PC-3 (cell line): ENCODE data around the gene PTPA. TPM values are rescaled to one million over a fixed set of nuclear protein-coding genes. Genes with fewer than 3 reads are reported as not detected.

Experiments used
- ATAC-seq: fragments of 200-7000 bp; cut with Tn5 transposase; 2 replicates; pipeline ENCODE4 v1.9.1; 2020; ENCODE audit warnings: mild to moderate bottlenecking, moderate library complexity
- BruUV-seq: library from RNA; stranded (reverse); fragments of 400-500 nt; replicated peaks from 2 replicates; lab custom pipeline; 2021; lab: Mats Ljungman, UMichigan
- CTCF ChIA-PET: fragments of 300-600 bp; sonication (Branson Sonifier 250); formaldehyde crosslinking; loops from one replicate; lab custom pipeline; 2022; ENCODE audit warnings: antibody characterized with exemption; lab: Charles Lee
- POLR2A ChIA-PET: fragments of 300-600 bp; sonication (Branson Sonifier 250); formaldehyde crosslinking; loops from one replicate; lab custom pipeline; 2022; ENCODE audit warnings: antibody characterized with exemption; ENCODE audit not compliant: unreplicated experiment; lab: Charles Lee
- DNase-seq: peaks from one replicate; pipeline ENCODE4 v3.0.0-alpha.2; 2015
- H2AFZ ChIP-seq: fragments of 300-600 bp; sonication (generic); 2 replicates; pipeline ENCODE4 v1.6.0; 2016; ENCODE audit warnings: antibody characterized with exemption, low read length
- H3F3A ChIP-seq: fragments of 300-600 bp; sonication (generic); one replicate; pipeline ENCODE4 v1.6.0; 2017; ENCODE audit warnings: antibody characterized with exemption, low read length, control low read depth, mild to moderate bottlenecking; ENCODE audit not compliant: unreplicated experiment
- H3K27ac ChIP-seq: fragments of 300-600 bp; sonication (generic); 2 replicates; pipeline ENCODE4 v1.5.1; 2016; ENCODE audit warnings: mild to moderate bottlenecking, low read length
- H3K27me3 ChIP-seq: fragments of 300-600 bp; sonication (generic); 2 replicates; pipeline ENCODE4 v1.6.1; 2016; ENCODE audit warnings: low read length, mixed read lengths
- H3K36me3 ChIP-seq: fragments of 300-600 bp; sonication (generic); 2 replicates; pipeline ENCODE4 v1.6.1; 2016; ENCODE audit warnings: low read depth, mixed run types, low read length, mixed read lengths
- H3K4me1 ChIP-seq: fragments of 300-600 bp; sonication (generic); 2 replicates; pipeline ENCODE4 v1.5.1; 2016; ENCODE audit warnings: low read length; ENCODE audit not compliant: insufficient read depth
- H3K4me2 ChIP-seq: fragments of 300-600 bp; sonication (generic); 2 replicates; pipeline ENCODE4 v1.6.0; 2016; ENCODE audit warnings: low read length
- H3K4me3 ChIP-seq: fragments of 300-600 bp; sonication (generic); 2 replicates; pipeline ENCODE4 v1.5.1; 2016; ENCODE audit warnings: mild to moderate bottlenecking, low read length, mixed read lengths
- H3K79me2 ChIP-seq: fragments of 300-600 bp; sonication (generic); 2 replicates; pipeline ENCODE4 v1.6.1; 2017; ENCODE audit warnings: low read length, mixed read lengths
- H3K9ac ChIP-seq: fragments of 300-600 bp; sonication (generic); 2 replicates; pipeline ENCODE4 v1.6.0; 2016; ENCODE audit warnings: mild to moderate bottlenecking, low read length
- H3K9me2 ChIP-seq: fragments of 300-600 bp; sonication (generic); replicated peaks from 2 replicates; pipeline ENCODE4 v1.6.1; 2016; ENCODE audit warnings: mixed run types, low read length, mixed read lengths
- H3K9me3 ChIP-seq: fragments of 300-600 bp; sonication (generic); 2 replicates; pipeline ENCODE4 v1.6.1; 2016; ENCODE audit warnings: low read length, mixed read lengths
- H4K20me1 ChIP-seq: fragments of 300-600 bp; sonication (generic); 2 replicates; pipeline ENCODE4 v1.6.1; 2016; ENCODE audit warnings: low read length, mixed read lengths
- EZH2 ChIP-seq: fragments of 300-600 bp; sonication (generic); IDR thresholded peaks from one replicate; pipeline ENCODE4 v1.6.1; 2017; ENCODE audit warnings: antibody characterized with exemption, mild to moderate bottlenecking, low read length; ENCODE audit not compliant: unreplicated experiment
- EZH2phosphoT487 ChIP-seq: fragments of 300-600 bp; sonication (generic); IDR thresholded peaks from 2 replicates; pipeline ENCODE4 v1.6.1; 2018; ENCODE audit warnings: mild to moderate bottlenecking, antibody characterized with exemption, low read length, borderline replicate concordance
- intact Hi-C: fragments of 100-400 bp; cut with micrococcal nuclease; formaldehyde crosslinking; loops from 2 replicates; pipeline ENCODE4 v1.9.0; 2023
- total RNA-seq: library from RNA; depleted of rRNA; stranded (reverse); fragments of >200 nt; gene quantifications from 2 replicates; pipeline ENCODE4 v1.2.3, GENCODE V29; 2014
- TF ChIP-seq, protein P1 (sequence below): fragments of 300-600 bp; sonication (generic); conservative IDR thresholded peaks from 2 replicates; pipeline ENCODE4 v1.5.1; 2017; ENCODE audit warnings: antibody characterized with exemption, low read depth, mild to moderate bottlenecking, low read length

Gene PTPA
- total RNA-seq, 1 experiment from 2014 or later, result 138 TPM

- H3K4me3 ChIP-seq, result peak overlapping the region; percentile 88
- H3K36me3 ChIP-seq, result no peaks in the 10 kb centered on the region
- H3K27ac ChIP-seq, result no peak overlapping the region
- POLR2A ChIA-PET, result interaction anchor here (0.6 kb wide), 1 partner anchor 512 kb away, joined by 4 read pairs; no protein-coding TSS in a partner anchor
- H3K79me2 ChIP-seq, result peaks cover 22% of the 10 kb centered on the region
- no peaks in the 10 kb centered on the region for H3F3A ChIP-seq
- peak overlapping the region; percentile 87; the same call in 1 of the 2 replicates for H3K4me2 ChIP-seq
- CTCF ChIA-PET, result no interaction called here
- no peak overlapping the region for H2AFZ ChIP-seq
- no peaks in the 10 kb centered on the region for H4K20me1 ChIP-seq
- intact Hi-C loops, result loop anchor here (2.0 to 10.0 kb wide), 3 partner anchors 157 to 435 kb away; no protein-coding TSS in a partner anchor
- BruUV-seq, result no TSS peak
- H3K9me3 ChIP-seq, result no peaks in the 10 kb centered on the region
- ATAC-seq (no peak), DNase-seq (no peak)
- H3K27me3 ChIP-seq, result no peaks in the 10 kb centered on the region
- no peaks in the 10 kb centered on the region for H3K9me2 ChIP-seq
- peaks cover 18% of the 10 kb centered on the region for H3K4me1 ChIP-seq
- TF ChIP-seq EZH2phosphoT487, result no peak
- TF ChIP-seq, protein P1, sequence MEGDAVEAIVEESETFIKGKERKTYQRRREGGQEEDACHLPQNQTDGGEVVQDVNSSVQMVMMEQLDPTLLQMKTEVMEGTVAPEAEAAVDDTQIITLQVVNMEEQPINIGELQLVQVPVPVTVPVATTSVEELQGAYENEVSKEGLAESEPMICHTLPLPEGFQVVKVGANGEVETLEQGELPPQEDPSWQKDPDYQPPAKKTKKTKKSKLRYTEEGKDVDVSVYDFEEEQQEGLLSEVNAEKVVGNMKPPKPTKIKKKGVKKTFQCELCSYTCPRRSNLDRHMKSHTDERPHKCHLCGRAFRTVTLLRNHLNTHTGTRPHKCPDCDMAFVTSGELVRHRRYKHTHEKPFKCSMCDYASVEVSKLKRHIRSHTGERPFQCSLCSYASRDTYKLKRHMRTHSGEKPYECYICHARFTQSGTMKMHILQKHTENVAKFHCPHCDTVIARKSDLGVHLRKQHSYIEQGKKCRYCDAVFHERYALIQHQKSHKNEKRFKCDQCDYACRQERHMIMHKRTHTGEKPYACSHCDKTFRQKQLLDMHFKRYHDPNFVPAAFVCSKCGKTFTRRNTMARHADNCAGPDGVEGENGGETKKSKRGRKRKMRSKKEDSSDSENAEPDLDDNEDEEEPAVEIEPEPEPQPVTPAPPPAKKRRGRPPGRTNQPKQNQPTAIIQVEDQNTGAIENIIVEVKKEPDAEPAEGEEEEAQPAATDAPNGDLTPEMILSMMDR, result no peak
- no peak for TF ChIP-seq EZH2
- no peak overlapping the region; the same call in 1 of the 2 replicates for H3K9ac ChIP-seq
Measured at GRCh38 chr9:129177443-129177790, 66.2 kb downstream of the PTPA start.

- Histone ChIP-seq H4K20me1 (no peaks in the 10 kb centered on the region), H3K9ac (peak within 1 kb of the TSS; percentile 87; the same call in 1 of the 2 replicates), H3K79me2 (peaks cover 22% of the 10 kb centered on the region), H3K27me3 (no peaks in the 10 kb centered on the region), H3K9me2 (no peaks in the 10 kb centered on the region), H3F3A (no peaks in the 10 kb centered on the region), H2AFZ (peak within 1 kb of the TSS; percentile 71), H3K36me3 (no peaks in the 10 kb centered on the region), H3K27ac (no peak within 1 kb of the TSS), H3K4me1 (peaks cover 18% of the 10 kb centered on the region), H3K4me3 (peak within 1 kb of the TSS; percentile 90), H3K4me2 (peak within 1 kb of the TSS; percentile 99), H3K9me3 (no peaks in the 10 kb centered on the region)
- no TSS peak for BruUV-seq
- TF ChIP-seq, protein P1, result no peak
- no peak for TF ChIP-seq EZH2phosphoT487
- TF ChIP-seq EZH2, result no peak
- ChIA-PET POLR2A (interaction anchor here (0.6 to 0.7 kb wide), 7 partner anchors 9 to 513 kb away, joined by 3 to 6 read pairs (median 4); no protein-coding TSS in a partner anchor), CTCF (interaction anchor here (0.5 to 0.6 kb wide), 2 partner anchors 60 to 317 kb away, joined by 3 read pairs; no protein-coding TSS in a partner anchor)
- intact Hi-C loops, result loop anchor here (2.0 to 10.0 kb wide), 3 partner anchors 157 to 434 kb away; no protein-coding TSS in a partner anchor
- DNase-seq (peak; percentile 92), ATAC-seq (peak; percentile 69)
Measured at GRCh38 chr9:129177791-129178567, 66.8 kb downstream of the PTPA start, which contains the start of gene IER5L. TSS of gene IER5L (minus strand) at chr9:129178261. CDS start at chr9:129178052, 209 bp downstream.
